ENCODE measurements around the gene PLXNA2.

The PLXNA2 gene

GRCh38 chr1:208159555-208160258 is 84.5 kb downstream of the PLXNA2 start:
- no peak for DNase-seq (ENCODE audit: low spot score)

- no peak for DNase-seq (ENCODE audit: low spot score)
Measured at GRCh38 chr1:208158640-208159554, 85.3 kb downstream of the PLXNA2 start.

- DNase-seq (ENCODE audit: low spot score): no peak
Measured at GRCh38 chr1:208157769-208158168, 86.4 kb downstream of the PLXNA2 start.

GRCh38 chr1:208156741-208157140 is 87.4 kb downstream of the PLXNA2 start:
- no peak for DNase-seq (ENCODE audit: low spot score)

- DNase-seq (ENCODE audit: low spot score): no peak
Measured at GRCh38 chr1:208156310-208156709, 87.9 kb downstream of the PLXNA2 start.

- peak; percentile 41 for DNase-seq (ENCODE audit: low spot score)
Measured at GRCh38 chr1:208154679-208155642, 89.2 kb downstream of the PLXNA2 start.

- no peak for DNase-seq (ENCODE audit: low spot score)
Measured at GRCh38 chr1:208154040-208154439, 90.1 kb downstream of the PLXNA2 start.

GRCh38 chr1:208153386-208153785 is 90.8 kb downstream of the PLXNA2 start:
- DNase-seq (ENCODE audit: low spot score): no peak

GRCh38 chr1:208151728-208152598 is 92.2 kb downstream of the PLXNA2 start:
- no peak for DNase-seq (ENCODE audit: low spot score)

GRCh38 chr1:208150833-208151458 is 93.2 kb downstream of the PLXNA2 start:
- peak; percentile 49 for DNase-seq (ENCODE audit: low spot score)

- no peak for DNase-seq (ENCODE audit: low spot score)
Measured at GRCh38 chr1:208149776-208150514, 94.2 kb downstream of the PLXNA2 start.

GRCh38 chr1:208149213-208149612 is 95.0 kb downstream of the PLXNA2 start:
- no peak for DNase-seq (ENCODE audit: low spot score)

GRCh38 chr1:208148380-208148779 is 95.8 kb downstream of the PLXNA2 start:
- DNase-seq (ENCODE audit: low spot score): no peak

GRCh38 chr1:208146650-208147049 is 97.5 kb downstream of the PLXNA2 start:
- no peak for DNase-seq (ENCODE audit: low spot score)

- DNase-seq (ENCODE audit: low spot score): no peak
Measured at GRCh38 chr1:208145167-208145566, 99.0 kb downstream of the PLXNA2 start.

GRCh38 chr1:208142590-208143382 is 101.4 kb downstream of the PLXNA2 start:
- no peak for DNase-seq (ENCODE audit: low spot score)

- DNase-seq (ENCODE audit: low spot score): no peak
Measured at GRCh38 chr1:208141610-208142192, 102.5 kb downstream of the PLXNA2 start.

- no peak for DNase-seq (ENCODE audit: low spot score)
Measured at GRCh38 chr1:208139434-208140045, 104.6 kb downstream of the PLXNA2 start.

Measured in putamen (tissue), 1 donor.